Neural cell (in vitro differentiated cells): ENCODE data around the gene PCNX2.

ENCODE experiments used
- CTCF ChIP-seq: fragments of 450-650 bp; IDR thresholded peaks from 2 replicates; pipeline ENCODE4 v1.5.1; 2014; ENCODE audit warnings: antibody characterized with exemption, mild to moderate bottlenecking, moderate library complexity; ENCODE audit not compliant: poor library complexity, severe bottlenecking
- EP300 ChIP-seq: fragments of 450-650 bp; conservative IDR thresholded peaks from 2 replicates; pipeline ENCODE4 v1.6.1; 2014; ENCODE audit warnings: antibody characterized with exemption, mild to moderate bottlenecking, moderate library complexity; ENCODE audit not compliant: poor library complexity, severe bottlenecking
- EZH2 ChIP-seq: fragments of 200-600, 300-800 bp; shearing (Covaris generic), sonication (generic); IDR thresholded peaks from 2 replicates; pipeline ENCODE4 v1.6.1; 2014; ENCODE audit warnings: antibody characterized with exemption, low read length, borderline replicate concordance, mild to moderate bottlenecking; ENCODE audit not compliant: insufficient read depth, poor library complexity, severe bottlenecking
- POLR2AphosphoS5 ChIP-seq: IDR thresholded peaks from 2 replicates; pipeline ENCODE4 v1.6.1; 2012
- SMC3 ChIP-seq: fragments of 450-650 bp; conservative IDR thresholded peaks from 2 replicates; pipeline ENCODE4 v1.6.1; 2014; ENCODE audit warnings: antibody characterized with exemption, mild to moderate bottlenecking, moderate library complexity; ENCODE audit not compliant: poor library complexity
- TAF1 ChIP-seq: IDR thresholded peaks from 2 replicates; pipeline ENCODE4 v1.6.1; 2012; ENCODE audit warnings: low read depth

DNA sequence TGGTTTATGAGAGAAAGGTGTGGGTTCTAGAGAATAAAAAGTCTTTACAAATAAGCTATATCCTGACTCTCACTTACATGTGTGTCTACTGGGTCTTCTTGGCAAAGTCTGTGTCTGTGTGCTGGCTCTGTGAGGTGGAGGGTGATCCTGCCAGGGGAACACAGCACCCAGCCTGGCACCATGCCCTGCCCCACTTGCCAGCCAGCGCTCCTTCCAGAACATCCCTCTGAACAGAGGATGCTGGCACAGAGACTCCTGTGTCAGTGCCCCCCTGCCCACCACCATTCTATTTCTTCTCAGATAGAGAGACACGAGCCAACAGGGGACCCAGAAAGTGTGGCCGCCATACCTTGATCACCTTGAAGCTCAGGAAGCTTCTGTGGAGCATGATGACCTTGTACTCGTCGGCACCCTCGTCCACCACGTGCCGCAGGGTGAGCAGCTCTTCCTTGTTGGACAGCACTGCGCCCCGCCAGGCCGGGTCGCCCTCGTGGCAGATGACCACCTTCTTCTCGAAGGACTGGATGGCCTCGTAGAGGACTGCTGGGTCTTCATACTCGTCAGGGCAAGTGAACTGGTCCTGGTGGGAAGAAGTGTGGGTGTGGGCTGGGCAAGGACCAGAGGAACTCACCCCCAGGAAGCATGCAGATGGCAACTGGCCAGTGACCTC, 295.4 kb downstream of the PCNX2 start:
- TF ChIP-seq TAF1 (no peak), CTCF (no peak), EZH2 (no peak), POLR2AphosphoS5 (no peak), EP300 (no peak), SMC3 (no peak)
